IPS DF 4.7 (cell line): ENCODE data around the gene SBK1.
"Not testable (repeated sequence)": the region's sequence is repeated elsewhere in the genome, so short reads cannot be mapped to it uniquely, and the experiment has no call there.

Experiments
- DNase-seq: peaks from one replicate; pipeline ENCODE4 v3.0.0-alpha.2; 2013; ENCODE audit warnings: low spot score; ENCODE audit errors: extremely low read depth

Gene SBK1

DNA sequence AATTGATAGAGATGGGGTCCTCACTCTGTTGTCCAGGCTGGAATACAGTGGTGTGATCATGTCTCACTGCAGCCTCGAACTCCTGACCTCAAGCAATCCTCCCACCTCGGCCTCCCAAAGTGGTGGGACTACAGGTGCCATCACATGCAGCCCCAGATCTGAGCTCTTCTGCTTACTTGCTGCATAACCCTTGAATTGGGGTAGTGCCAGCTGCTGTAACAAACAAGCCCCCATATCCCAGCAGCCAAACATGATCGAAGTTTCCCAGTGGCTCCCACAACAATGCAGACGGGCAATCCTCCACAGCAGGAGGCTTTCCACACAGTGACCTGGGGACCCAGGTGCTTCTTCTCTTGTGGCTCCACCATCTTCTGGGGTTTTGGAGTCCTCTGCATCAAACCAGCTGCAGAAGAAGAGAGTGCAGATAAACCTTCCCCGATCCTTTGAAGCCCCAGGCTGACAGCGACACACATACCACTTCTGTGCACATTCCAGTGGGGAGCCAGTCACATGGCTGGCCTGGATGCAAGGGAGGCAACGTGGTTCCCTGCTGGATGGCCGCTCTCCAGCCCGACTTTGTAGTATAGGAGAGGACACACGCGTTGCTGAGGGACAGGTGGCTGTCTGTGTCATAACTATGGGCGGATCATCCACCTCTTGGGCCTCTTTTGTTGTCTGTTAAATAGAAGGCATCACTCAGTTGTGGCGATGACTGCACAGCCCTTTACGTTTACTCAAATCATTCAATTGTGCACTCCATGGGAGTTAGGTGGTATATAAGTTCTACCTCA is 16.7 kb downstream of the SBK1 start:
- no peak for DNase-seq

DNA sequence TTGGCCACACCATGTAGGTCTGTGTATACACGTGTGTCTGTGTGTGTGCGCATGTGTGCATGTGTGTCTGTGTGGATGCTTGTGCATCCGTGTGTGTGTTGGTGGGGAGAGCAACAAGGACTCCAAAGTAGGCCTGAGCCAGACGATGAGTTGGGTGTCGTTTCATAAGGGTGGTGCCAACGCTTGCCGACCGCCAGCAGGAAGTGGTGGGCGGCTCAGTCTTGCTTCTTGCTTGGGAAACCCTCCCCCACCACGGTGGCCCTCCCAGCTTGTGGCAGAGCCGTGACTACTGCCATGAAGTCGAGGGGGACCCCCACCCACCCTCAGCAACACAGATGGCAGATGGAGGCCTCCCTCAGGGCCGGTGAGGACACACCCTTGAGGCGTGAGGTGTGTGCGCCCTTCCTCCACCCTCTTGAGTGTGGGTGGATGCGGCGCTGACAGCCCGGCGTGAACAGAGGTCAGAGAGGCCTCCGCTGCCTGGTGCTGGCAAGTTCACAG is 17.5 kb downstream of the SBK1 start:
- DNase-seq: no peak

DNA sequence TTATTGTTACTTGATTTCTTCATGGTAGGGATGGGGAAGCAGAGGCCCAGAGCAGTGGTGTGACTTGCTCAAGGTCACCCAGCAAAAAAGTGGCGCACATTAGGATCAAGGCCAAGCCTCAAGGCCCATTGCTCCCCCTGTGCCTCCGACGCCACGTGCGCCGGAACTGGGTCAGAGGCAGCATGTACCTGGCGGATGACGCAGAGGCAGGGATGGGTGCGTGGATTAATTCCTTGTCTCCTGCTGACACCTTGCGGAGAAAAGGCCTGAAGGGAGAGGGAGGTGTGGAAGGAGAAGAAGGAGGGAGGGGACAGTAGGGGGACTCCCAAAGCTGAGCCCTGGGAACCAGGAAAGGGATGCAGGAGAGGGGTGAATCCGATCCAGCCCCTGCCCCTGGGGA is 18.5 kb downstream of the SBK1 start:
- DNase-seq: no peak

DNA sequence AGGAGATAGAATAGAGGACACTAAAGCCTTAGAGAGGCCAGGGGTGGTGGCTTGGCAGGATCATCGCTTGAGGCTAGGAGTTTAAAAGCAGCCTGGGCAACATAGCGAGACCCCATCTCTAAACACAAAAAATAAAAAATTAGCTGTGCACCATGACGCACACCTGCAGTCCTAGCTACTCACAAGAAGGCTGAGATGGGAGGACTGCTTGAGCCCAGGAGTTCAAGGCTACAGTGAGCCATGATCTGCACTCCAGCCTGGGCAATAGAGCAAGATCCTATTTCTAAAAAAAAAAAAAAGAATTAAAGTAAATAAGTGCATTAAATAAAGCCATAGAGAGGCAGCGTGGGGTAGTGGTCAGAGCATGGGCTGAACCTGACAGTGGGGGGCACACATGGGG is 19.1 kb downstream of the SBK1 start:
- no peak for DNase-seq

DNA sequence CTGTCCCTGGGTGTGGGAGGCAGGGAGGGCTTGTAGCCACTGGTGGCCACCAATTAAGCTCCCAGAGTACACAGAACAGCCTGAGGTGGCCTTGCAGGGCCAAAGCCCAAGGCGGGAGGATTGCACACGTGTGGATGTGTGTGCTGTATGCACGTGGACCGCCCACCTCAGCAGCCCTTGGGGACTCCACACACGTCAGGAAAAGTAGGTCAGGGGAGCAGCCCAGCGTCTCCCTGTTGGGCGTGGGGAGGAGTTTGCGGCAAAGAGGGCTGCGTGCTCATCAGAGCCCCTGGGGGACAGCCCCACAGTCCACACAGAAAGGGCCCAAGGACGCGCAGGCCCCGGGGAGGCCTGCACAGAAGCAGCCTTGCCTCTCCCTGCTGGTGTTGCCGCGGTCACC is 19.6 kb downstream of the SBK1 start:
- DNase-seq: no peak

DNA sequence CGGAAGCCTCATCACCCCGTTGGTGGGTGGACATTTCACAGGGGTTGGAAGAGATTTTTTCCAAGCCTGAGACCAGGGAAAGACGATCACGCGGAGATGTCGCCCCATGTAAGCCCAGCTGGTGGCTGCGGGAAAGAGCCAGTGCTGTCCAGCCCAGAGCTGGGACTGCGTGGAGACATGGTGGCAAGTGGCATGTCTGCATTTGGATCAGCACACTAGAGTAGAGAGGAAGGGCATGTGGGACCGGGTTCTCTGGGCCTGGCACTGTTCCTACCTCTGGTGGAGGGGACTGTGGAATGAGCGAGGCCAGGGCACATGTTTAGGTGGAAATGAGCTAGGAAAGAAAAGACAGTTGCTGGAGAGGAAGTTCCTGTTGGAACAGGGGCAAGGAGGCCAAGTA is 20.0 kb downstream of the SBK1 start:
- DNase-seq: no peak

DNA sequence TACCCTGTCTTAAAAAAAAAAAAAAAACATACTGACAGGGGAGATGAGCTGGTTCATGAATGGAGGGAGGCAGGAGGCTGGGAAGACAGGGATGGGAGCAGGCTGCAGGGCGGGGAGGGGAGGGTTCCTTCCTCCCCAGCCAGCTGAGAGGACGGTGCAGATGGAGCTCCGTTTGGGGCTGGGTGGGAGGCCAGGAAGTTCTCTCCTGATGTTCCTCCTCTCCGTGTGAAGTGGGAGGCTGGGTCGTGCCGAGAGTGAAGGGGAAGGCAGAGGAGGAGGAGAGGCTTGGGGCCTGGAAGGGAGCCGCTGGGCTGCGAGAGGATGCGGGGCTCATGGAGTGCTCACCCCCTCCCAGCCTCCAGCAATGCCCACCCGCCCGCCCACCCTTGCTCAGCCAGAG is 21.3 kb downstream of the SBK1 start:
- DNase-seq: no peak

DNA sequence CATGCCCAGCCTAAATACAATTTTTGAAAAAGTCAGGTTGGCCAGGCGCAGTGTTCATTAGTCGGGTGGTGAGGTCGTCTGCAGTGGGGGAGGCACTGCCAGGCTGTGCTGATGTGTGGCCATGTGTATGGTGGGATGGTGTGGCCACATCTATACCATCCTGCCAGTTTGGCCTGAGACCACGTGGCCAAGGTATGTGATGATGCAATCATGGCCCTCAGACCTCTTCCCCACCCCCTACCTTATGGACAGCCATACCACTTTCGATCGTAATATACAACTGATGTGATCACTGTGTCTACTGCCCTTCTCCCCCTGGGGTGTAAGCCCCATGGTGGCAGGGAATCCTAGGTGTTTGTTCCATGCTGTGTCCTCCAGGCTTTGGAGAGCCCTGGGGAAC is 23.7 kb downstream of the SBK1 start:
- DNase-seq: no peak

DNA sequence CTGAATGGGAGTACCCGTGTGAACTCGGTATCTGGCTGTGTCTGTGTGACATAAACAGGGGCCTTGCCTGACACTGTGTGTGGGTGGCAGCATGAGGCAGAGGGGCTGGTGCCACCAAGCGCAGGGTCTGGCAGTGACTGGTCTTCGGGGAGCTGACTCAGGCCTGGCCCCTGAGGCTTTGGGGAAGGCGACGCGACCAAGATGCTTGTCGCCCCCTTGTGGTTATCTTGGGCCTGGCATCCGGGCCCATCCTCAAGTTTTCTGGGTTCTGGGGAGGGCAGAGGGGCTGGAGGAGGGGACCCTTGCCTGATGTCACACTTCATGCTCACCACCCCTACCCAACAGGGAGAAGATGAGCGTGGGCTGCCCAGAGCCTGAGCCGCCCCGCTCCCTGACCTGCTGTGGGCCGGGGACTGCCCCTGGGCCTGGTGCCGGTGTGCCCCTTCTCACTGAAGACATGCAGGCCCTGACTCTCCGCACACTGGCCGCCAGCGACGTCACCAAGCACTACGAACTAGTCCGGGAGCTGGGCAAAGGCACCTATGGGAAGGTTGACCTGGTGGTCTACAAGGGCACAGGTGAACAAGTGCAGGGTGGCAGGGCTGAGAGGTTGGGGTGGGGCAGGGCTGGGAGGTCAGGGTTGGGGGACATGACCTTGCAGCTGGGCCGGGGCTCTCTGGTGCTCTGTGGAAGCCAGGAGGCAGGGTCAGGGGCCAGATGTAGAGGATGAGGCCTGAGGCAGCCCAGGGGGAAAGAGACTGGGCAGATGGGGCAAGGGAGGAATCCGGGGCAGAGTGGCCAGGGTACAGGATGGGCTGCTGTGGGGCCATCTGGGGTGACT is 24.9 kb downstream of the SBK1 start:
- no peak for DNase-seq

DNA sequence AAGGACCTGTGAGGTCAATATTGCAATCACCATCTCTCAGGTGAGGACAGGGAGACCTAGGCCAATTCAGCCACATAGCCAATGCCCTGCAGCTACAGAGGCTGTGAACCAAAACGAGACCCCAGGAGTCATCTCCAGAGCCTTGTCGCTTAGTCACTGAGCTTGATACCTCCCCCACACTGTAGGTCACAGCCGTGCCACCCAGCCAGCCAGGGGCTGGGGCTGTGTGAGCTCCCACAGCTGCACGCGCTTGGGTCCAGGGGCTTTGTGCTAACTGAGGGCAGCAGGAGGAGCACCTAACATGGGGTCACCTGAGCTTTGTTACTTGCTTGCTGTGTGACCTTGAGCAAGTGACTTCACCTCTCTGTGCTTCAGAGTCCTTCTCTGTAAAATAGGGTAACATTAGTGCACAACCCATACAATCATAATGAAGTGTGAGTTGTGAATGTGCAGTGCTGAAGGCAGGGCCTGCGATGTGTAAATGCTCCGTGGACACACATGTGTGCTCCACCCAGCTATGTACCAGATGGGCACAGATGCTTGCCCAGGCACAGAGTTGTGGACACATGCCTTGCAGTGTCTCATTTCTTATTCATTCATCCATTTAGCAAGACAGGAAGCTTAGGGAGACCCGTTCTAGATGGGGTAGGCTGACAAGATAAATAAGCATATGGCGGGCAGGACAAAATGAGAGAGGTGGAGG is 25.9 kb downstream of the SBK1 start:
- DNase-seq: no peak

DNA sequence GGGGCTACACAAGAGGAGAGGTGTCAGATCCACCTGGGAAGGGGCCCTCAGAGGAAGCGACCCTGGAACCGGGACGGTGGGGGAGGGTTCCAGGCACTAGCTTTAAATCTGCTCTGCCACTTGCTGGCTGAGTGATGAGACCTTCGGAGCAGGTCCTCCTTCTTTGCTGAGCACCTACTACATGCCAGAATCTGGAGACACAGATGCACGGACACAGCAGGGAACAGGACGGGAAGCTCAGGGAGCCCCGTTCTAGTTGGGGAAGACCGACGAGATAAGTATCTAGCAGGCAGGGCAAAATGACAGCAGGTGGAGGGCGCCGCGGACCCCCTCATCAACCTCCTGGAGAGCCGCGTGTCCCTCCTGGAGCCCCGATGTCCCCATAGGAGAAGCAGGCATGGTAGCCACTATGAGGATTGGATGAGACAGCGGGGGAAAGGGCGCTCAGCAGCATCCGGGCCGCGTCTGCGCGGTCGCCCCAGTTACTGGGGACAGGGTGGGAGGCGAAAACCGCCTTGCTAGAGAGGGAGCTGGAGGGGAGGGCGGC is 27.2 kb downstream of the SBK1 start:
- no peak for DNase-seq

DNA sequence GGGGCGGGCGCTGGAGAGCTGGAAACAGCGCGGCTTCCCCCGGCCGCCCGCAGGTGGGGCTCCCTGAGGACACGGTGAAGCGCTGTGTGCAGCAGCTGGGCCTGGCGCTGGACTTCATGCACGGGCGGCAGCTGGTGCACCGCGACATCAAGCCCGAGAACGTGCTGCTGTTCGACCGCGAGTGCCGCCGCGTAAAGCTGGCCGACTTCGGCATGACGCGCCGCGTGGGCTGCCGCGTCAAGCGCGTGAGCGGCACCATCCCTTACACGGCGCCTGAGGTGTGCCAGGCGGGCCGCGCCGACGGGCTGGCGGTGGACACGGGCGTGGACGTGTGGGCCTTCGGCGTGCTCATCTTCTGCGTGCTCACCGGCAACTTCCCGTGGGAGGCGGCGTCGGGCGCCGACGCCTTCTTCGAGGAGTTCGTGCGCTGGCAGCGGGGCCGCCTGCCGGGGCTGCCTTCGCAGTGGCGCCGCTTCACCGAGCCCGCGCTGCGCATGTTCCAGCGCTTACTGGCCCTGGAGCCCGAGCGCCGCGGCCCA is 27.8 kb downstream of the SBK1 start:
- DNase-seq: no peak

DNA sequence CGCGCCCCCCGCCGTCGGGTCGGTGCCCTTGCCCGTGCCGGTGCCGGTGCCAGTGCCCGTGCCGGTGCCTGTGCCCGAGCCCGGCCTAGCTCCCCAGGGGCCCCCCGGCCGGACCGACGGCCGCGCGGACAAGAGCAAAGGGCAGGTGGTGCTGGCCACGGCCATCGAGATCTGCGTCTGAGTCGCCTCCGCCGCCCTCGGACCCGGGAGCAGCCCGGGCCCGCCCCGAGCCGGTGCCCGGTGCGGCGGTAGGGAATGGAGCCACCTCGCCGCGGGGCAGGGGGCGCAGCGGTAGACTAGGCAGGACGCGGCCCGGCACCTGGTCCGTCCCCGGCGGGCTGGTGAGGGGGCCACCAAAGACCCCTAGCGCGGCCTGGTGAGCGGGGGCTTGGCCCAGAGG is 28.4 kb downstream of the SBK1 start:
- DNase-seq: no peak

DNA sequence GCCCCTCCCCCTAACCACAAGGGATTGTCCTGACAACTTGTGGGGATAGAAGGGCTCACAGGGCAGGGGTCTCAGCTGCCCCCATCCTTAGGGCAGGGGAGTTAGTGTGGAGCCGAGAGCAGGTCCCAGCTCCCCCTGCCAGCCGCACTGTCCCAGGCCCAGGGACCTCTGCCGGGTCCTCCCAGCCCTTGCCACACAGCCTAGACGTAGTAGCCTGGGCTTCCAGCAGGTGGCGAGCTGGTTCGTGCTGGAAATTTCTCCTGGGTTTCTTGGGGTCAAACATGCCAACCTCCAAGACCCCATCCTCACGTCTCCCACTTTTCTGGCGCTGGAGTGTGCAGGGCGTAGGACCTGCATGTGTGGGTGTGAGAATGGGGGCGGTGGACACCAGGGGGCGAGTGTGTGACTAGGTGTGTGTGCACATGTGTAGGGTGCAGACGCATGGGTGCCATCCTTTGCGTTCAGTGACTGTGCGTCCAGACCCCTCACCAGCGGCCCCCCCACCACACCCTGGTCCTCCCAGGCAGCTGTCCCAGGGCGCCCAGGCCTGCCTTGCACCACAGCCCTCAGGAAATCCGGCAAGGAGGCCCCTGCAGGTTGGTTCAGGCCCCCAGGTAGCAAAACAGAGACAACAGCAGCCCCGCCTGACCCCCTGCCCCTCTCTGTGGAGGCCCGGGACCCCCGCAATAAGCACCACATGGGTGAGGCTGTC is 29.5 kb downstream of the SBK1 start:
- no peak for DNase-seq

DNA sequence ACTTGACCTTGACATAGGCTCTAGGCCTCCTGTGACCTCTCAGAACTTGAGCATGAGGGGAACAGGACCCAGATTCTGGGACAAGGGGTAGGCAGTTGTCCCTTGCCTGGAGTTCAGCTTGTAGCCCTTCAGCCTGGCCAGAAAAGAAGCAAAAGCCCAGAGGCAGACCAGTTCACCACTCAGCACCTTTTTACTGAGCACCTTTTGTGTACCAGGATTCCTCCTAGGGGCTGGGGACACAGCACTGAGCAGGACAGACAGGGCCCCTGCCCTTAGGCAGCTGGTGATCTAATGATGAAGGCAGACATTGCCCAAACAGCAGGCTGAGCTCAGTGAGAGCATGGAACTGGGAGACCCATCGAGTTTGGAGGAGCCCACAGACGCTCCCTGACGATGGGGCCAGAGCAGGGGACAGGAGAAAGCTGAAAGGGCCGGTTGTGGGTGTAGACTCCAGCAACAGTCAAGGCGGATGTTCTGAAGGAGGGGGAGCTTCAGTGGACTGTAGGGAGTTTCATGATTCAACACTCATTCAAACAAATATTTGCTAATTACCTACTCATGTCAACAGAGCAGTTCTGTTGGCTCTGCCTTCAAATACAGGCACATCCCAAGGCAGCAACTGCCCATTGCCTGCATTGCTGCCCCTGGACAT is 32.0 kb downstream of the SBK1 start:
- DNase-seq: no peak

DNA sequence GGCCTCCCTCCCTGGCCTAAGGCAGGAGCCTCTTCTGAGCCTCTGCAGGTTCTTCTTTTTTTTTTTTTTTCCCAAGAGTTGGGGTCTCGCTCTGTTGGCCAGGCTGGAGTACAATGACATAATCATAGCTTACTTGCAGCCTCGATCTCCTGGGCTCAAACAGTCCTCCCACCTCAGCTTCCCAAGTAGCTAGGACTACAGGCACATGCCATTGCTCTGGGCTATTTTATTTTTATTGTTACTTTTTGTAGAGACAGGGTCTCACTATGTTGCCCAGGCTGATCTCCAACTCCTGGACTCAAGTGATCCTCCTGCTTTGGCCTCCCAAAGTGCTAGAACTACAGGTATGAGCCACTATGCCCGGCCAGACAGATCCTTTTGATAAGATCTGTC is 32.6 kb downstream of the SBK1 start:
- DNase-seq: no peak

DNA sequence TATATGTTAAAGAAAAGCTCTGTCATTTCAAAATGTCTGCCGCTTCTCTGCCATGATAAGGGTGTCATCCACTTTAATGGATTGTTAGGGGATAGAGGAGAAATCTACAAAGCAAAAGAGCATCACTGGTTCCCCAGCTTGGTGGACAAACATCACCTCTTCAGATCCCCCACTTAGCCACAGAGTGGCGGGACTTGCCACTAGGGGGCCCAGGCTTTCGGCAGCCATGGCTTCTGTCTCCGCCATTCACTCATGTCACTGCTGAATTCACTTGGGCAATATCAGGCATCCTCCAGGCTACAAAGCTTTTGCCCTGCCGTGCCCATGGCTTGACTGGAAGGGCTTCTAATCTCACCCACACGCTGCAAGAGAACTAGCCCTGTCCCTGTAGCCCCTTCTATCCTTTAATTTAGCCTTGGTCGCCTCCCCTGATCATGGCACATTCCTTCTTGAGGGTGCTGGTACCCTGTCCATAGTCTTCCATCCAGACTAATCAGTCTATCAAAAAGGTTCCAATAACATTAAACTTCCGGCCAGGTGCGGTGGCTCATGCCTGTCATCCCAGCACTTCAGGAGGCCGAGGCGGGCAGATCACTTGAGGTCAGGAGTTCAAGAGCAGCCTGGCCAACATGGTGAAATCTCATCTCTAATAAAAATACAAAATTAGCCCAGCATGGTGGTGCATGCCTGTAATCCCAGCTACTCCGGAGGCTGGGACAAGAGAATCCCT is 34.7 kb downstream of the SBK1 start:
- peak; percentile 33 for DNase-seq

DNA sequence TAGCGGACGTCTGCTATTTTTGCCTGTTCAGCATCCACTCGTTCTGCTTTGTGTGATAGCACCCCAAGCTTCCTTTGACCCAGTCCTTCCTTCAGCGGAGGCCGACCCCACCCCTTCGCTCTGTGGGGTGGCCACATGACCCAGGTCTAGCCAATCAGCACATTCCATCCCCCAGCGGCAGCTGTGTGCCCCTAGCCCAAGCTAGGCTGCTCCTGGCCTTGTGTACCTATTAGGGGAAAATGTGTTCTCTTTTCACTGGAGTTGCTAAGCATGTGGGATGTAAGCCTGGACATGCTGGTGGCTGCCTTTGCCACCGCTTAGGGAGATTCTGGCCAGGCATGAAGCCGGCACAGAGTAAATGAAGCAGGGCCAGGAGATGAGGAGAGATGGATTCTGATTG is 37.9 kb downstream of the SBK1 start:
- not testable (repeated sequence) for DNase-seq

DNA sequence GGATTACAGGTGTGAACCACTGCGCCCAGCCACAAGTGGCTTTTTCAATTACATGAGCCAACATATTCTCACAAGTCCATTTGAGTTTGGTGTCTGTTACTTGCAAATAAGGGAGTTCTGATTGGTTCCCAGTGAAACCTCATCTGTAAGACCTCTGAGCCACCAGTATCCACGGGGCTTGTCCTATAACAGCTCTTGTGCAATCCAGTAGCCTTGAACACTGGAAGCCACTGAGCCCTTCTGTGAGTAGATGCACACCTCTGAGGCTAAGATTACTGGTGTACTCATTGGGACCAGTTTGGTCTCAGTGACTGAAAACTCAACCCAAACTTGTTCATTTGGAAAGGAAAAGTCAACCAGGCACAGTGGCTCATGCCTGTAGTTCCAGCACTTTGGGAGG is 38.7 kb downstream of the SBK1 start:
- DNase-seq: not testable (repeated sequence)

DNA sequence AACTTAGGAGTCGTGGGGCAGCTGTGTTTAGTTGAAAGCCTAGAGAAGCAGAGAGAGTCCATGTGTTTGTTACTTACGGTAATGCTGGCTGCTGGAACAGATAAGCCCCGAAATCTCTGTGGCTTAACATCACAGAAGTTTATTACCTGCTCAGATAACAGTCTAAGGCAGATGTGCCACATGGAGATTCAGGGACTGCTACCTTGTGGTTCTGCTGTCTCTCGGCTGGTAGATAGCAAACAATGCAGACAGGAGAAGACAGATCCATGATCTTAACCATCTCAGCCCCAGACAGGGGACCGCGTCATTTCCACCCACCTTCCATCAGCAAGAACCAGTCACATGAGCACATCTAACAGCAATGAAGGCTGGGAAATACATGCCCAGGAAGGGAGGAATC is 40.3 kb downstream of the SBK1 start:
- DNase-seq: not testable (repeated sequence)
